ENCODE data around the gene GDF7. TPM values are rescaled to one million over a fixed set of nuclear protein-coding genes. Genes with fewer than 3 reads are reported as not detected.

GDF7 gene
- polyA plus RNA-seq, 1 donor (not counting 4 experiments of a cell fraction or from before 2014, with no cell fraction given), result not detected

DNA sequence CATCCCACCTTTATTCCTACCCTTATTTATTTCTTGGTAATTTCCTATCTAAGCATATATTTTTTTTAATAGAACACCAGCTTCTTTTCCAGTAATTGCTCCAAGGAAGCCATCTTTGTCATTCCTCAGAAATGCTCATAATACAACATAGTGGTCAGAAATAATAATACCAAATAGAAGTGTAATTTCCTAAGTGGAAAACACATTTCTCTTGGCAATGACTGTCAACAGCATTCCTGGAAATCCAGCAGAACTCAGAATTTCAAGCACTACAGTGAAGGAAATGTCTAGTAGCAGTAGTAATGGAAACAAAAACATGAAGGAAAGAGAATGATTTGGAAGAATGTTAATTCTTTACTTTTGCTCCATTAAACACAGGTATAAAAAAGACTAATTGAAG, 56.6 kb downstream of the GDF7 start:
- H3K4me2 ChIP-seq (ENCODE audit: control insufficient read depth, extremely low read depth, insufficient read depth, low read depth, low read length), result no peak overlapping the region

DNA sequence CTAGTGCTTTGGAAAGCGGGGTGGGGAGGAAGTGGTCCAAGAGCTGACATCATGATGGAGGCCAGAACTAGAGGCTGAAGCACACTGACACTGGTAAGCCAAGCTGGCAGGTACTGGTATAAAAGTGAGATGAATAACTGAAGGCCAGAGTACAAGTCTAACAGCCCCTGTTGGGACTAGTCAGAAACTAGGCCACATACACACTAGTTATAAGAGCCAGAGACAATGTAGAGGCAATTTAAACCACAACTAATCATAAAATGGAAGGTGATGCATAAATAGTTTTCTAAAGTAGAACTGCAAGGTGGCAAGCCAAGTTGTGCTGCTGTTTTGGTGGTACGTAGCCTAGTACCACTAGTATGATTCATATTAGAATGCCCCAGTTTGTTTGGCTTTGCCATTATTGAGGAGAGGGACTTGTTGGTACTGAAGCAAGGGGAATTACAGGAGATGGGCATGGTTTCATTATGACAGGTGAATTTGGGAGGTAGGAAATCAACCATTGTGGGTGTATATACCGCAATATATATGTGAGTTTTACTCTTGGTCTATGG, 57.6 kb downstream of the GDF7 start:
- TF ChIP-seq CTCF (optimal IDR thresholded peaks at IDR 0.05 in 1 of 3, IDR thresholded peaks at IDR 0.05 in 1 of 3, conservative IDR thresholded peaks at IDR 0.05 in 1 of 3; ENCODE audit: extremely low read depth in 1 of 3, insufficient read depth in 2 of 3, low read length in 3 of 3), result no peak
- TF ChIP-seq EZH2 (IDR thresholded peaks at IDR 0.05; ENCODE audit: low read length), result no peak
- no peaks in the 10 kb centered on the region for H4K20me1 ChIP-seq (ENCODE audit: control insufficient read depth, extremely low read depth, insufficient read depth, low read length)
- FAIRE-seq (no peak), DNase-seq (ENCODE audit: low read depth, low spot score) (no peak)
- no peaks in the 10 kb centered on the region for H3K9me3 ChIP-seq (ENCODE audit: control insufficient read depth, low read depth, low read length)
- no peak overlapping the region for H3K4me2 ChIP-seq (ENCODE audit: control insufficient read depth, extremely low read depth, insufficient read depth, low read depth, low read length)
- H3K27ac ChIP-seq (ENCODE audit: control insufficient read depth, insufficient read depth, low read length), result no peak overlapping the region
- H2AFZ ChIP-seq (ENCODE audit: control insufficient read depth, low read length), result no peak overlapping the region
- no peaks in the 10 kb centered on the region for H3K27me3 ChIP-seq (ENCODE audit: control insufficient read depth, extremely low read depth, insufficient read depth, low read length)
- H3K9ac ChIP-seq (ENCODE audit: control insufficient read depth, extremely low read depth, insufficient read depth, low read length), result no peak overlapping the region
- dilution Hi-C loops (cut with MboI; ENCODE audit: extremely low pct_ligation_motif_present, low sequenced_read_pairs), result no loop called here
- peaks cover 12% of the 10 kb centered on the region for H3K4me1 ChIP-seq (ENCODE audit: control insufficient read depth, extremely low read depth, insufficient read depth, low read length)
- H3K4me3 ChIP-seq (ENCODE audit: control insufficient read depth in 2 of 3, extremely low read depth in 1 of 3, insufficient read depth in 2 of 3, low read depth in 1 of 3, low read length in 3 of 3), result no peak overlapping the region
- no peaks in the 10 kb centered on the region for H3K79me2 ChIP-seq (ENCODE audit: control insufficient read depth, insufficient read depth, low read length)
- no peaks in the 10 kb centered on the region for H3K36me3 ChIP-seq (ENCODE audit: control insufficient read depth in 2 of 2, extremely low read depth in 1 of 2, insufficient read depth in 2 of 2, low read length in 2 of 2)
- H3K9me1 ChIP-seq (ENCODE audit: control insufficient read depth, extremely low read depth, insufficient read depth, low read length), result no peaks in the 10 kb centered on the region

More for the DNA sequence above, 56.6 kb downstream of the GDF7 start:
- FAIRE-seq (no peak), DNase-seq (ENCODE audit: low read depth, low spot score) (no peak)
- Histone ChIP-seq H3K79me2 (ENCODE audit: control insufficient read depth, insufficient read depth, low read length) (no peaks in the 10 kb centered on the region), H3K27me3 (ENCODE audit: control insufficient read depth, extremely low read depth, insufficient read depth, low read length) (no peaks in the 10 kb centered on the region), H3K9me1 (ENCODE audit: control insufficient read depth, extremely low read depth, insufficient read depth, low read length) (no peaks in the 10 kb centered on the region), H3K9ac (ENCODE audit: control insufficient read depth, extremely low read depth, insufficient read depth, low read length) (no peak overlapping the region), H4K20me1 (ENCODE audit: control insufficient read depth, extremely low read depth, insufficient read depth, low read length) (no peaks in the 10 kb centered on the region), H3K4me3 (ENCODE audit: control insufficient read depth in 2 of 3, extremely low read depth in 1 of 3, insufficient read depth in 2 of 3, low read depth in 1 of 3, low read length in 3 of 3) (no peak overlapping the region), H3K27ac (ENCODE audit: control insufficient read depth, insufficient read depth, low read length) (no peak overlapping the region), H3K36me3 (ENCODE audit: control insufficient read depth in 2 of 2, extremely low read depth in 1 of 2, insufficient read depth in 2 of 2, low read length in 2 of 2) (no peaks in the 10 kb centered on the region), H2AFZ (ENCODE audit: control insufficient read depth, low read length) (no peak overlapping the region), H3K4me1 (ENCODE audit: control insufficient read depth, extremely low read depth, insufficient read depth, low read length) (peaks cover 7% of the 10 kb centered on the region), H3K9me3 (ENCODE audit: control insufficient read depth, low read depth, low read length) (no peaks in the 10 kb centered on the region)
- no peak for TF ChIP-seq EZH2 (IDR thresholded peaks at IDR 0.05; ENCODE audit: low read length)
- no peak for TF ChIP-seq CTCF (optimal IDR thresholded peaks at IDR 0.05 in 1 of 3, IDR thresholded peaks at IDR 0.05 in 1 of 3, conservative IDR thresholded peaks at IDR 0.05 in 1 of 3; ENCODE audit: extremely low read depth in 1 of 3, insufficient read depth in 2 of 3, low read length in 3 of 3)
- dilution Hi-C loops (cut with MboI; ENCODE audit: extremely low pct_ligation_motif_present, low sequenced_read_pairs), result no loop called here
